Mucosa of gallbladder (tissue), 1 donor: ENCODE measurements around the gene ECE2. TPM values are rescaled to one million over a fixed set of nuclear protein-coding genes. Genes with fewer than 3 reads are reported as not detected.

ENCODE experiments used
- DNase-seq: peaks from one replicate; pipeline ENCODE4 v3.0.0-alpha.2; 2020; ENCODE audit warnings: low spot score
- total RNA-seq: library from RNA; stranded (reverse); gene quantifications from one replicate; pipeline ENCODE4 v1.2.1, GENCODE V29; 2021
- donor health status: DM: no; HTN: no; CAD: no.

Gene ECE2
- 0.14 TPM for total RNA-seq

DNA sequence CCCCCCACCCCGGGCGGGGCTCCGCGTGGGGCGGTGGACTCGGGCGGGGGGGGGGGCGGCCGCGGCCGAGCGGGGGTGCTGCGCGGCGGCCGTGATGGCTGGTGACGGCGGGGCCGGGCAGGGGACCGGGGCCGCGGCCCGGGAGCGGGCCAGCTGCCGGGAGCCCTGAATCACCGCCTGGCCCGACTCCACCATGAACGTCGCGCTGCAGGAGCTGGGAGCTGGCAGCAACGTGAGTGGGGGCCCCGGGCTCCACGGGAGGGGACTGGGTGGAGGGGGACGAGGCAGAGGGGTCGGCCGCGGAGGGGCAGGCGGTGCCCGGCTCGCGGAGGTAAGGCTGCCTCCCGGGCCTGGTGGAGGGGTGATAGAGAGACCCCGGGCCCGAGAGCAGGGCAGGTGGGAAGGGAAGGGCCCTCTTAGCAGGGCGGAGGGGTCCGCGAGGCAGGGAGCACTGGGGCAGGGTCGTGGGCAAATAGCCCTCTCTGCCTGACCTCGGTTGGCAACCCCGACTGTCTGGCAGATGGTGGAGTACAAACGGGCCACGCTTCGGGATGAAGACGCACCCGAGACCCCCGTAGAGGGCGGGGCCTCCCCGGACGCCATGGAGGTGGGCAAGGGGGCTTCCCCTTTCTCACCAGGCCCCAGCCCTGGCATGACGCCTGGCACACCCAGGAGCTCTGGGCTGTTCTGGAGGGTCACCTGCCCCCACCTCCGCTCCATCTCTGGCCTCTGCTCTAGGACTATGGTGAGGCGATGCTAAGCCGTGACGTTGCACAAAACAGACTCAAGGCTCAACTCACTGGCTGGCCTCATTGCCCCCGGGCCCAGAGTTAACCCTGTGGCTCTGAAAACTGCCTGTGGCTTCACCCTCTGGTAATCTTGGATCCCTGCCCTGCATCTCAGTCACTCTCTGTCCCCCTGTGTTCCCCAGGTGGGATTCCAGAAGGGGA lies at the start of gene ECE2:
Gene ECE2 (plus strand): TSS at position 62 of the 950 bp plus-strand sequence. CDS start 132 bp downstream, at position 194.
- no peak for DNase-seq

DNA sequence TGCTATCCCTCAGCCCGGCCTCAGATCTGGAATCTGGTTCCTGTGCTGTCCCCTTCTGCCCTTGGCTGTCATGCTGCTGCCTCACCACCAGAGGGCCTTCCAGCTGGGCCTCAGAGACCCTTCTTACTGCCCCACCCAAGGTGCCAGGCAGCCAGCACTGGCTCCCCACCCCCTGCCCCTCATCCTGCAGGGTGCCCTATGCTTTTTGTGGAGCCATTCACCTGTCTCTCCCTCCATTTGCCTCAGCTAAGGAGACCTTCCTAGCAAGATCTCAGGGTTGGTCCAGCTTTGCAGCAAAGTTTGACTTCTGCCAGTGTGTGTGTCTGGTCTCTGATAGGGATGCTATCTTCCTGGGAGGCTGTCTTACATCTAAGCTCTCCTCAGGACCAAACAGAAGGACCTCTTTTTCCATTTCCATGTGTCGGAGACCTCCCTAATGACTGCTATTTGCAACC lies 48.3 kb upstream of the ECE2 start:
- no peak for DNase-seq

DNA sequence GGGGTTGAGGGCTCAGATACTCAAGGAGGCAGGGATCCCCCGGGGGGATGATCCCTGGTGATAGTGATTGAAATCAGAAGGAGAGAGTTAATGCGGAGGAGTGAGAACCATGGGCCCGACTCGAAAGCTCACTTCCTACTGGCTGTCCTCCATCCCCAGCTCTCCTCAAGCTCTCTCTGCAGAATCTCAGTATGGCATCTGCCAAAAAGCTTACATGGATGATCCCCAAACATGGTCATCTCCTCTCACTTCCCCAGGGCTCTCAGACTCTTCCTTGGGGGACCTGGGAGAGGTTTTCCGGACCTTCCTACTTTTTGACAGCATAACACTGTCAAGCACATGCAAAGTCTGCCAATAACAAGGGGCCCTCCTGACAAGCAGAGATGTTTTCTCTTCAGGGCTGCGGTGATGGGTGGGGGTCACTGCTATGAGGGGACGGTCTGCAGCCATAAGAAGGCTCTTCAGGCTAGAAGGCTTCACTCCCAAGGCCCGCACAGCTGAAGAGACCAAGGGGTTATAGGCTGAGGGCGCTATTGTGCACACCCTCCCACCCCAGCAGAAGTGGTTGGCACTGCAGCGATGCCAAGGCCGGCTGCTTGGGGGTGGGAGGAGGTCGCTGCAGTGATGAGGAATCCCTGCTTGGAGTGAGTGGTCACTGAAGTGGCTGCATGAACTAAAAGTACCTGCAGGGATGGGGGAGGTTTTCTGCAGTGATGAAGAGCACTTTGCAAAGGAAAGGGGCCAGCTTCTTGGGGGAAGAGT lies 47.3 kb upstream of the ECE2 start:
- DNase-seq = no peak

DNA sequence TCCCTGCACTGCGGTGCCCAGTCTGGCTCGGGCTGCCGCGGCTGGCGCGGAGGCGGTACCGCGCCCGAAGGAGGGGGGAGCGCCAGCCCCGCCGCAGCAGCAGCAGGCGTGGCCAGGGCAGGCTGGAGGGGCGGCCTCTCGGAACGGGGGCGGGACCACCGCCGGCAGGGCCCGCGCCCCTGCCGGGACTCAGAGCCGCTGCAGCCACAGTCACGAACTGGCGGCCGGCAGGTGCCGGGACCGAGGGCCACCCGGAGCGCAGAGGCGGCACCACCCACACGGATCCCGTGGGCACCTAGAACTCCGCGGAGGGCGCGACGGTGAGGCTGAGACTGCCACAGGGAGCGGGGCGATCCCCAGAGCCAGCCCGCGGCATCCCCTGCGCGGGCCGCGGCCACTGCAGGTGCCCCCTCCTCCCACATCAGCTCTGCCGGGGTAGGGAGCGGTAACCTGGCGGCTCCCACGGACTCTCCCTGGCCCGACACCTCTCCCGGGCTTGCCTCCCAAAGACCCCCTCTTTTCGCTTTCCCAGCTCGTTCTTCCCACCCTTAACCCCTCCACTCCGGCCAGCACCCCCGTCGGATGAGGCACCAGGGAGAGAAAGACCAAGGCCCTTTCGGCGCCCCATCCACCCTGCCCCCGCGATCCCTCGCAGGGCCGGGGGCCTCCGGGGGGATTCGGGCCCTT lies 46.3 kb upstream of the ECE2 start, which contains the start of gene VWA5B2:
Gene VWA5B2 (plus strand): TSS at position 192 of the 687 bp plus-strand sequence. CDS start 944 bp downstream, outside the sequence.
- peak; percentile 23 for DNase-seq

DNA sequence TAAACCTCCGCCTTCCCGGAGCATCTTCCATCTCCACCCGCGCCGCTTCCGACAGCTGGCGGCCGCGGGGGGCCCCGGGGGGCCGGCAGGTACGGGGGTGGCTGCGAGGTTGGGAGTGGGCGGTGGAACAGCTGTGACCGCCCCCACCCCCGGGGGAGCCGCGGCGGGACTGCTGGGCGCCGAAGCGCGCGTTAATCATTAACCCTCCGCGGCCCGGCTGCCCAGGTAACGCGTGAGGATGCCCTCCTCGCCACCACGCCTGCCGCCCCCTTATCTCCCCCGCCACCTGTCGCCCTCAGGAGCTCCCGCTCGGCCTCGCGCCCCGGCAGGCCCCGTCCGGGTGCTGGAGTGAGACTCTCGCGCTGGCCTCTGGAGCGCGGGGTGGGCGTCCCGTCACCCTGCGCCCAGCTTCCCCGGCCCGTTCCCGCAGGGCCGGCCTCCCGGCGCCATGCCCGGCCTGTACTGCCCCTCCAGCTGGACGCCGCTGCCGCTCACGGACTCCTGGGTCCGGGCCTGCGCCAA lies 45.7 kb upstream of the ECE2 start:
- no peak for DNase-seq

DNA sequence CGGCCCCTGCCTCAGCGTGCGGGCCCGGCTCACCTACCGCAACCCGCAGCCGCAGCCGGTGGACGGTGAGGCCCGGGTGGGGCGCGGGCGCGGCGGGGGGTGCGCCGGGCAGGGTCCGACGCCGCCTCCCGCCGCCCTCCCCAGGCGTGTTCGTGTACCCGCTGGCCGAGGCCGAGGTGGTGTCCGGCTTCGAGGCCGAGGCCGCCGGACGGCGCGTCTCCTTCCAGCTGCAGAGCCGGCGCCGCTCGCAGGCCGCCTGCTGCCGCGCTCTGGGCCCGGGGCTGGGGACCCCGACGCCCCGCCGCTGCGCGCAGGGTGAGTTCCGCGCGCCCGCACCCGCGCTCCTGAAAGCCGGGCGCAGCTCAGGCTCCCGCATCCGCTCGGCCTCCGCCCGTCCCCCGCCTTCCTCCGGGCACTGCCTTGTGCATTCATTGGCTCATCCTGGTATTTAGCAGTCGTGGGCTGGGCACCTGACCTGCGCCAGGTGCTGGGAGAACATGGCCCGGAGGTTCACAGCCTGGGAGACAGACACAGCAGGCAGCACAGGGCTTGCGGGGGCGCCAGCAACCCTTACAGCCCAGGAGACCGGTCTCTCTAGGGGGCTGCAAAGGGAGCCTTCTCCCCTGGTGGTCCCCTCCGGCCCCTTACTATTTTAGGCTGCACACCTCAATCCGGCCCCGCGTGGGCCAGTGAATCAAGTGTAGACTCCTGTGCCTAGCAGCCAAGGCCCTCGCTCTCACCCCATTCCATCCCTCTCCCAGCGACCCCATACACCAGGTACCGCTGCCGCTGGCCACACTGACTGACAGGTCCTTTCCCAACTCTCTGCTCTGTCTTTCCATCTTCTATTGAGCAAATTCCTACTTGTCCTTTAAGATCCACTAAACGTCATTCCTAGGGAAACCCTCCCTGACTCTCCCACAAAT lies 45.0 kb upstream of the ECE2 start:
- no peak for DNase-seq

DNA sequence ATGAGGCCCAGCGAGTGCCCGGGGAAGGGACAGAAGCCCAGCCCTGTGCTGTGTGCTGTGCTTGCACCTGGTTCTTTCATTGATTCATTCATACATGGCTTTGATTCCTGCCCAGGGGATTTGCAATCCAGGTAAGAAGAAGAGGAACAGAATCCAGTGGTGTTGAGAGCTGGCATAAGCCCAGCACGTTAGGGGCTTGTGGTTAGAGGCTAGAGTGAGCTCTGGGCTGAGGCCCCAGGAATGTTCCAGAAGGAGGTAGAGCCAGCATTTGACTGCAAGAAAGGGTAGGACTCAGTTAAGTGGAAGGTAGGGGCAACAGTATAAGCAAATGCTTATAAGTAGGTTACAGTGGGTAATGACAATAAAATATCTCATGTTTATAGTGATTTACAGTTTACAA lies 44.2 kb upstream of the ECE2 start:
- DNase-seq = no peak

GRCh38 chr3:184233127-184233843 lies 42.5 kb upstream of the ECE2 start:
- no peak for DNase-seq

DNA sequence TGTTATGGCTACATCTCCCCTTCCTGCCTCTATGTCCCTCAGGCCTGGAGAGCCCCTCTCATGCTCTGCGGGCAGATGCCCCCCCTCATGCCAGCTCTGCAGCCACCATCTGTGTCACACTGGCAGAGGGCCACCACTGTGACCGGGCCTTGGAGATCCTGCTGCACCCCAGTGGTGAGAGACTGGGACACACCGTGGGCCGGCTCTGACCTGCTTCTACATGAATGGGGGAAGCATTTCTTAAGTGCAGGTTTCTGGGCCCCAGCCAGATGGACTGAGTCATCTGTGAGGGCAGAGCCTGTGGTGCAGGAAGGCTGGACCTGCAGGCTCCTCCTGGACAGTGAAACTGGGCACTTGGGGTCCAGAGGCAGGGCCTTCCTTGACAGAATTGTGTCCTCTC lies 41.6 kb upstream of the ECE2 start:
- DNase-seq = peak; percentile 76

- DNase-seq = no peak
These were observed 41.0 kb upstream of the ECE2 start for GRCh38 chr3:184234671-184235380.

DNA sequence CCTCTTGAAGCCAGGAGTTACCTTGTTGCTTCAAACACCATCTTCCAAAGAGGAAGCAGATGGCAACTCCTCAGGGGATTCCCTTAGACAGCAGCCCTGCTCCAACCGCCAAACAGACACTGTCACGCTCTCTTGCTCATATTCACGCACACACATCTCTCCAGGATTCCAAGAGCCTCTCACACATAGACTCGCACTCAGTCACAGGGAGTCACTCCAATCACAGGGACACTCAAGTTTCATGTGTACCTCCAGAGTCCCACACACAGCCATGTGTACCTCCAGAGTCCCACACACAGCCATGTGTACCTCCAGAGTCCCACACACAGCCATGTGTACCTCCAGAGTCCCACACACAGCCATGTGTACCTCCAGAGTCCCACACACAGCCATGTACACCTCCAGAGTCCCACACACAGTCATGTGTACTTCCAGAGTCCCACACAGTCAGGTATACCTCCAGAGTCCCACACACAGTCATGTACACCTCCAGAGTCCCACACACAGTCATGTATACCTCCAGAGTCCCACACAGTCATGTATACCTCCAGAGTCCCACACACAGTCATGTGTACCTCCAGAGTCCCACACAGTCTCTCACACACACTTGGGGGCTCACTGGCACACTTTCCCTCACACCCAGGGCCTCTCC lies 40.3 kb upstream of the ECE2 start:
- no peak for DNase-seq

DNA sequence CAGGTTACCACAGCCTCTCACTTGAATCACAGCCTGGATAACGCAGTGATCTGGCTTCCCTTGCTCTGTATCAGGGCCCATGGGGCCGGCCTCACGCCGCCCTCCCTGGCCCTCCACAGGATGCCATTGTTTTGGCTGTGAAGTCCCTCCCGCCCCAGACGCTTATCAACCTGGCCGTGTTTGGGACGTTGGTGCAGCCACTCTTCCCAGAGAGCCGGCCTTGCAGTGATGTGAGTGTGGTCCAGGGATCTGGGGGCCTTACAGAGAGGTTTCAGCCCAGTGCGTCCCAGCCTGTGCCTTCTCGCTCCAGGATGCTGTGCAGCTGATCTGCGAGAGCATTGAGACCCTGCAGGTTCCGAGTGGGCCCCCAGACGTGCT lies 39.8 kb upstream of the ECE2 start:
- DNase-seq = no peak

DNA sequence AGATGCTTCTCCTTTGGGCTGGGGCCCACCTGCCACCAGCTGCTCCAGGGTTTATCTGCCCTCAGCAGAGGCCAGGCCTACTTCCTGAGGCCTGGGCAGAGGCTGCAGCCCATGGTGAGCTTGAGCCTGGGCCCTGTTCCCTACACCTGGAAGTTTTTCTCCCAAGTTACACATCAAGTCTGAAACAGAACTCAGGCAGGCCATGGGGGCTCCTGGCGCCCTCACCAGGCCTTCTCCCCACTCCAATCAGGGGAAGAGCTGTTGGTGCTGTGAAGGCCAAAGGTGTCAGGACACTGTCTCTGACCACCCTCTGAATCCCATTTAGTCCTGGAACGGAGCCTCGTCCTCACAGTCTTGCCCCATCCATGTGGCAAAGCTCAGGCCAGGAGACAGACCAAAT lies 39.2 kb upstream of the ECE2 start:
- DNase-seq = no peak

- DNase-seq = no peak
These were observed 38.6 kb upstream of the ECE2 start for GRCh38 chr3:184237211-184237610.

DNA sequence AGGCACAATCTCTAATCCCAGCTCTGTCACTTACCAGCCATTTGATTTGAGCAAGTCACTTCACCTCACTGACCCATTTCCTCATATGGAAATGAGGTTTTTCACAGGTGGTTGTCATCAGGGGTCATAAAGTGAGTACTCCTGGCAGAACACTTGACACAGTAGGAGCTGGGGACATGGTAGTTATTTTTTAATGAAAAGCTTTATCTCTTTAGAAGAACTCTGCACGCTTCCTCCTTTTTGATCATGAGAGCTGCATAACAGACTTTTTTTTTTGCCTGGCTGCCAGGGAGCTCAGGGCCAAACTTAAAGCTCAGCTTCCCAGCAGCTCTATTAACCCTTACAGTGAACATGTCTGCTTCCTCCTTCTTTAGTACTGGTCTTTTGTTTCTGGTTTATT lies 38.0 kb upstream of the ECE2 start:
- DNase-seq = no peak

DNA sequence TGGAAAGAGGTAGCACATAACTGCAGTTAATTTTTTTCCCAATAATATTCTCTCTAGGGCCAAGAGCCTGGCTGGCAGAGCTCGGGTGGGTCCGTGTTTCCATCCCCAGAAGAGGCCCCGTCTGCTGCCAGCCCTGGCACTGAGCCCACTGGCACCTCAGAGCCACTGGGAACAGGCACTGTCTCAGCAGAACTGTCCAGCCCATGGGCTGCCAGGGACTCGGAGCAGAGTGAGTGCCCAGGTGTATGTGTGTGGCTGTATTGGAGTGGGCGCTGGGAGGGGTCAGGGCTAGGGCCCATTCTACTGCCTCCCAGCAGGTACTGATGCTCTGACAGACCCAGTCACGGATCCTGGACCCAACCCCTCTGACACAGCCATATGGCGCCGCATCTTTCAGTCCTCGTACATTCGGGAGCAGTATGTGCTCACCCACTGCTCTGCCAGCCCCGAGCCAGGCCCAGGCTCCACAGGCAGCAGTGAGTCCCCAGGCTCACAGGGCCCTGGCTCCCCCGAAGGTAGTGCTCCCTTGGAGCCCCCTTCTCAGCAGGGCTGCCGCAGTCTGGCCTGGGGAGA lies 37.5 kb upstream of the ECE2 start:
- DNase-seq = no peak

- DNase-seq = no peak
These were observed 36.6 kb upstream of the ECE2 start for GRCh38 chr3:184239221-184239620.

DNA sequence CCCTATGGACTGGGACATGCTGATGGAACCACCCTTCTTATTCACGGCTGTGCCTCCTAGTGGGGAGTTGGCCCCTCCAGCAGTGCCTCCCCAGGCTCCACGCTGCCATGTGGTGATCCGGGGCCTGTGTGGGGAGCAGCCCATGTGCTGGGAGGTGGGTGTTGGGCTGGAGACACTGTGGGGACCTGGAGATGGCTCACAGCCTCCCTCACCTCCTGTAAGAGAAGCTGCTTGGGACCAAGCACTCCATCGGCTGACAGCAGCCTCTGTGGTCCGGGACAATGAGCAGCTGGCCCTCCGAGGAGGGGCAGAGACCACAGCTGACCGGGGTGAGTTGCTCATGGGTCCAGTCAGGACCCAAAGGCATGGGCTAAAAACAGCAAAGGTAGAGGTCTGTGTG lies 36.1 kb upstream of the ECE2 start:
- DNase-seq = no peak
